DMS153 treated with DMSO at 0.1 percent for 48 hours (cell line): ENCODE data around the gene RREB1.

Experiments used
- DNase-seq: peaks from one replicate; lab custom pipeline; 2025; ENCODE audit not compliant: unreplicated experiment; lab: John Stamatoyannopoulos, UW

The RREB1 gene

GRCh38 chr6:7121700-7122241 lies 14.0 kb downstream of the RREB1 start:
- DNase-seq = no peak

GRCh38 chr6:7122684-7123083 lies 14.9 kb downstream of the RREB1 start:
- DNase-seq = no peak

- no peak for DNase-seq
These were observed 16.4 kb downstream of the RREB1 start for GRCh38 chr6:7124114-7124513.

- no peak for DNase-seq
These were observed 16.9 kb downstream of the RREB1 start for GRCh38 chr6:7124636-7125035.

GRCh38 chr6:7125290-7125689 lies 17.5 kb downstream of the RREB1 start:
- no peak for DNase-seq

GRCh38 chr6:7126754-7127153 lies 19.0 kb downstream of the RREB1 start:
- no peak for DNase-seq

GRCh38 chr6:7127680-7128079 lies 19.9 kb downstream of the RREB1 start:
- no peak for DNase-seq

- no peak for DNase-seq
These were observed 21.6 kb downstream of the RREB1 start for GRCh38 chr6:7129360-7129759.

- no peak for DNase-seq
These were observed 22.2 kb downstream of the RREB1 start for GRCh38 chr6:7129784-7130569.

GRCh38 chr6:7131390-7131789 lies 23.6 kb downstream of the RREB1 start:
- no peak for DNase-seq

- DNase-seq = no peak
These were observed 24.8 kb downstream of the RREB1 start for GRCh38 chr6:7132398-7133035.

- no peak for DNase-seq
These were observed 27.4 kb downstream of the RREB1 start for GRCh38 chr6:7134999-7135745.

- DNase-seq = no peak
These were observed 28.0 kb downstream of the RREB1 start for GRCh38 chr6:7135755-7136154.

GRCh38 chr6:7136859-7137334 lies 29.1 kb downstream of the RREB1 start:
- no peak for DNase-seq

GRCh38 chr6:7137335-7138045 lies 29.7 kb downstream of the RREB1 start:
- no peak for DNase-seq

GRCh38 chr6:7138046-7138531 lies 30.3 kb downstream of the RREB1 start:
- DNase-seq = no peak

GRCh38 chr6:7138921-7139358 lies 31.2 kb downstream of the RREB1 start:
- DNase-seq = peak; percentile 79

- DNase-seq = no peak
These were observed 32.2 kb downstream of the RREB1 start for GRCh38 chr6:7139835-7140470.

GRCh38 chr6:7140631-7141378 lies 33.0 kb downstream of the RREB1 start:
- peak; percentile 31 for DNase-seq
